Trophoblast cell (in vitro differentiated cells and primary cell): ENCODE measurements around the gene BTLA.

Experiments
- DNase-seq, 2 donors: peaks; one replicate each; pipeline ENCODE4 v3.0.0-alpha.2; 2016
- H2AFZ ChIP-seq: 2 replicates; pipeline ENCODE4 v1.6.1; 2013; ENCODE audit warnings: low read length, moderate library complexity, mild to moderate bottlenecking; ENCODE audit not compliant: insufficient read depth, poor library complexity
- H2AK5ac ChIP-seq: 2 replicates; pipeline ENCODE4 v1.6.1; 2013; ENCODE audit warnings: mild to moderate bottlenecking, low read length
- H2BK120ac ChIP-seq: 2 replicates; pipeline ENCODE4 v1.6.1; 2013; ENCODE audit warnings: low read length, mild to moderate bottlenecking, moderate library complexity; ENCODE audit not compliant: insufficient read depth, poor library complexity
- H2BK12ac ChIP-seq: 2 replicates; pipeline ENCODE4 v1.6.1; 2013; ENCODE audit warnings: mild to moderate bottlenecking, low read length, moderate library complexity
- H2BK5ac ChIP-seq: 2 replicates; pipeline ENCODE4 v1.6.1; 2013; ENCODE audit warnings: low read length, low read depth, moderate library complexity, mild to moderate bottlenecking; ENCODE audit not compliant: poor library complexity
- H3K14ac ChIP-seq: 2 replicates; pipeline ENCODE4 v1.6.1; 2013; ENCODE audit warnings: mild to moderate bottlenecking, low read length
- H3K18ac ChIP-seq: 2 replicates; pipeline ENCODE4 v1.6.1; 2013; ENCODE audit warnings: mild to moderate bottlenecking, low read length
- H3K23ac ChIP-seq: 2 replicates; pipeline ENCODE4 v1.6.1; 2013; ENCODE audit warnings: low read length
- H3K27ac ChIP-seq: 2 replicates; pipeline ENCODE4 v1.5.1; 2013; ENCODE audit warnings: low read depth, mild to moderate bottlenecking, inconsistent platforms, low read length, moderate library complexity
- H3K27me3 ChIP-seq: 2 replicates; pipeline ENCODE4 v1.6.1; 2013; ENCODE audit warnings: inconsistent platforms, mild to moderate bottlenecking, low read length, moderate library complexity; ENCODE audit not compliant: insufficient read depth
- H3K36me3 ChIP-seq, 2 experiments: 1 replicate in 1 of 2; 2 replicates in 1 of 2; pipeline ENCODE4 v1.6.1; 2013; ENCODE audit warnings: low read length in 2 of 2, mild to moderate bottlenecking in 2 of 2, moderate library complexity in 1 of 2; ENCODE audit not compliant: insufficient read depth in 2 of 2, control insufficient read depth in 1 of 2
- H3K4ac ChIP-seq: 2 replicates; pipeline ENCODE4 v1.6.1; 2013; ENCODE audit warnings: low read depth, mild to moderate bottlenecking, low read length, moderate library complexity
- H3K4me1 ChIP-seq, 2 experiments: 1 replicate in 1 of 2; 2 replicates in 1 of 2; pipeline ENCODE4 v1.6.1; 2013; ENCODE audit warnings: low read length in 2 of 2, mild to moderate bottlenecking in 2 of 2, moderate library complexity in 1 of 2; ENCODE audit not compliant: insufficient read depth in 2 of 2, control insufficient read depth in 1 of 2
- H3K4me2 ChIP-seq: 2 replicates; pipeline ENCODE4 v1.6.1; 2013; ENCODE audit warnings: inconsistent platforms, mild to moderate bottlenecking, low read length, moderate library complexity
- H3K4me3 ChIP-seq: 2 replicates; pipeline ENCODE4 v1.5.1; 2013; ENCODE audit warnings: mild to moderate bottlenecking, low read depth, low read length, inconsistent platforms
- H3K79me1 ChIP-seq: one replicate; pipeline ENCODE4 v1.6.1; 2013; ENCODE audit warnings: low read length
- H3K79me2 ChIP-seq: 2 replicates; pipeline ENCODE4 v1.6.1; 2013; ENCODE audit warnings: low read length, mild to moderate bottlenecking; ENCODE audit not compliant: control insufficient read depth, insufficient read depth, poor library complexity
- H3K9ac ChIP-seq: 2 replicates; pipeline ENCODE4 v1.6.1; 2013; ENCODE audit warnings: mild to moderate bottlenecking, low read length
- H3K9me3 ChIP-seq: 2 replicates; pipeline ENCODE4 v1.6.1; 2013; ENCODE audit warnings: low read depth, mild to moderate bottlenecking, control low read depth, inconsistent platforms, low read length; ENCODE audit not compliant: insufficient read depth
- H4K12ac ChIP-seq: 2 replicates; pipeline ENCODE4 v1.6.1; 2013; ENCODE audit warnings: low read depth, mild to moderate bottlenecking, low read length, moderate library complexity
- H4K8ac ChIP-seq: 2 replicates; pipeline ENCODE4 v1.6.1; 2013; ENCODE audit warnings: low read depth, mild to moderate bottlenecking, low read length, moderate library complexity
- H4K91ac ChIP-seq: one replicate; pipeline ENCODE4 v1.6.1; 2013; ENCODE audit warnings: low read depth, mild to moderate bottlenecking, low read length, moderate library complexity
- WGBS: extraction: QIAGEN DNeasy Blood & Tissue Kit; methylation state at CpG from one replicate; pipeline ENCODE4 v1.1.7; 2013; ENCODE audit warnings: missing lambda C conversion rate; ENCODE audit not compliant: insufficient read length, insufficient coverage; ENCODE audit errors: extremely low coverage; 5-methylcytosine and 5-hydroxymethylcytosine counted together

Gene BTLA

DNA sequence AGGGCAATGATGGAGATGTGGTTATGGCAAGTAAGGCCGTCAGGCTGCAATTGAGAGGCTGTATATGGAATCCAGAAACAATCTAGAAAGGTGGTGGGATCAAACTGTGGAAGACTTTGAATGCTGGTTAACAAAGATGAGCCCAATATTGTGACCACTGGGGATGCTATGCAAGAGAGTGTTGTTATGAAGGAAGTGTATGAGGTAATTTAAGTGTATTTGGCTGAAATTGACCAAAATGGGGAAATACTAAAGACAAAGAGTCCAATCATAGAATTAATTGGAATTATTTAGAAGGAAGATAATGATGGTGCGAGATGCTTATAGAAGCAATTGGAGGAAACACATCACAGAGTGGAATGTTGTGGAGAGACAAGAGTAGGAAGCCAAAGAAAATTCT, 24.5 kb downstream of the BTLA start:
- Histone ChIP-seq H3K14ac (no peak overlapping the region), H3K36me3 (no peaks in the 10 kb centered on the region), H4K12ac (no peak overlapping the region), H2BK12ac (no peak overlapping the region), H3K4me2 (no peak overlapping the region), H3K23ac (no peak overlapping the region), H3K4me3 (no peak overlapping the region), H3K9me3 (no peaks in the 10 kb centered on the region), H3K27ac (no peak overlapping the region), H2BK5ac (no peak overlapping the region), H3K27me3 (no peaks in the 10 kb centered on the region), H2BK120ac (no peak overlapping the region), H3K79me2 (no peaks in the 10 kb centered on the region), H2AK5ac (no peak overlapping the region), H3K4me1 (no peaks in the 10 kb centered on the region), H2AFZ (no peak overlapping the region), H3K4ac (no peak overlapping the region), H3K18ac (no peak overlapping the region), H3K79me1 (no peaks in the 10 kb centered on the region), H4K91ac (no peak overlapping the region), H3K9ac (no peak overlapping the region), H4K8ac (no peak overlapping the region)
- DNase-seq: no peak
- no CpG with 5 or more reads among the region's 2 CpGs for WGBS

DNA sequence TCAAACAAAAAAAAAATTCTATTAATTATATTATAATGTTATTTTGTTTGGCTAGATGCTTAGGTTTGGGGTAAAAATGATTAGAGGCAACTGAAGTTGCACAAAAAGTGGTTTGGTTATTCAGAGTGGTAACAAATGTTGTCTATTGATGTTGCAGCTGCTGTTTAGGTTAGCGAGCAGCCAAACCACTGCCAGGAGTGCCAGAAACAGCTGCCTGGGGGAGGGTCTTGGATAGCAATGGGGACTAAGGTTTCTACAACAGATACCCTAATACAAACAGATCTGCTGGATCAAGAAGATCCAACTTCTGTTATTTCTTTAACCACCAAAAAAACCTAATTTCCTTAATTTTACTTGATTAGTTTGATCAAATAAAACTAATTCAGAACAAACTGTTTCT, 26.6 kb downstream of the BTLA start:
- no peak overlapping the region for H4K91ac ChIP-seq
- H2AK5ac ChIP-seq: no peak overlapping the region
- H3K4me1 ChIP-seq: no peaks in the 10 kb centered on the region
- no peak overlapping the region for H3K4me2 ChIP-seq
- no peaks in the 10 kb centered on the region for H3K79me1 ChIP-seq
- H3K4ac ChIP-seq: no peak overlapping the region
- no peak overlapping the region for H3K27ac ChIP-seq
- no peak overlapping the region for H3K4me3 ChIP-seq
- no peak overlapping the region for H2BK5ac ChIP-seq
- WGBS: no CpG with 5 or more reads among the region's 1 CpG
- H3K36me3 ChIP-seq: no peaks in the 10 kb centered on the region
- no peak overlapping the region for H2BK120ac ChIP-seq
- no peak overlapping the region for H4K8ac ChIP-seq
- no peak overlapping the region for H3K18ac ChIP-seq
- DNase-seq: no peak
- no peak overlapping the region for H3K14ac ChIP-seq
- H3K27me3 ChIP-seq: no peaks in the 10 kb centered on the region
- no peak overlapping the region for H3K9ac ChIP-seq
- no peak overlapping the region for H2AFZ ChIP-seq
- H3K79me2 ChIP-seq: no peaks in the 10 kb centered on the region
- H2BK12ac ChIP-seq: no peak overlapping the region
- H3K9me3 ChIP-seq: no peaks in the 10 kb centered on the region
- H4K12ac ChIP-seq: no peak overlapping the region
- H3K23ac ChIP-seq: no peak overlapping the region

DNA sequence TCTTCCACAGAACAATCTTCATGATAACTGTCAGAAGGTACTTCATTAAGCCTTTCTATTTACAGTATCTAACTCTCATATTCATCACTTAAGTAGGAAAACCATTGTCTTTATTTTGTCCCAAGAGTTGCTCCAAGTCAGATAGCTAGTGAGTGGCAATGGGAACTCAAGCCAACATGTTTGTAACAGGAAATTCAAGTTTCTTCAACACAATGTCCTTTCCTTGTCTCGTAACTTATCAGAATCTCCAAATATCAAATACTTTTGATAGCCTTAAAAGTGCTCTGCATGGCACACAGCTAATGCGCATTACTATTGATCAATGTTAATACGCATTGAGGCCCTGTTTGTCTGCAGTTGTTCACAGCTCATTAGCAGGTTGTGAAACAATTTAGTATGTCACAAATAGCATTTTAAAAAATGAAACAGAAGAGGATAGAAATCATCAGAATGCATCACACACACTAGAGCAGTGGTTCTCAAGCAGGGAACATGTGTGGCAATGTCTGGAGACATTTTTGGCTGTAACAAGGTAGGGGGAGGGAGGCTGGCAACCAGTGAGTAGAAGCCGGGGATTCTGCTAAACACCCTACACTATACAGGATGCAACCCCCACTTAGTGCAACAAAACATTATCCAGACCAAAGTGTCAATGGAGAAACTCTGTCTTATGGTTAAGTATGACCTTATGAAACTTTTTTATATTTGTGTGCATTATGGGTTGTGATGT, 27.5 kb downstream of the BTLA start:
- Histone ChIP-seq H4K91ac (no peak overlapping the region), H3K14ac (no peak overlapping the region), H3K9ac (no peak overlapping the region), H3K23ac (no peak overlapping the region), H2AK5ac (no peak overlapping the region), H3K27me3 (no peaks in the 10 kb centered on the region), H4K8ac (no peak overlapping the region), H3K4me1 (no peaks in the 10 kb centered on the region), H3K18ac (no peak overlapping the region), H3K79me2 (no peaks in the 10 kb centered on the region), H3K27ac (no peak overlapping the region), H2BK12ac (no peak overlapping the region), H3K36me3 (no peaks in the 10 kb centered on the region), H3K79me1 (no peaks in the 10 kb centered on the region), H3K4me2 (no peak overlapping the region), H4K12ac (no peak overlapping the region), H3K4me3 (no peak overlapping the region), H2BK5ac (no peak overlapping the region), H2BK120ac (no peak overlapping the region), H2AFZ (no peak overlapping the region), H3K9me3 (no peaks in the 10 kb centered on the region), H3K4ac (no peak overlapping the region)
- DNase-seq: peak in 1 of 2 donors; percentile 17
- WGBS: no CpG with 5 or more reads among the region's 4 CpGs

GRCh38 chr3:112470788-112471187, 28.5 kb downstream of the BTLA start:
- no CpG with 5 or more reads among the region's 4 CpGs for WGBS
- H3K36me3 ChIP-seq: no peaks in the 10 kb centered on the region

More at GRCh38 chr3:112470788-112471187, 28.5 kb downstream of the BTLA start:
- Histone ChIP-seq H3K9me3 (no peaks in the 10 kb centered on the region), H3K27me3 (no peaks in the 10 kb centered on the region), H2BK12ac (no peak overlapping the region), H4K8ac (no peak overlapping the region), H2AFZ (no peak overlapping the region), H2BK5ac (no peak overlapping the region), H3K4me3 (no peak overlapping the region), H3K18ac (no peak overlapping the region), H3K4me2 (no peak overlapping the region), H3K14ac (no peak overlapping the region), H4K12ac (no peak overlapping the region), H3K23ac (no peak overlapping the region), H2BK120ac (no peak overlapping the region), H3K4ac (no peak overlapping the region), H3K79me2 (no peaks in the 10 kb centered on the region), H3K4me1 (no peaks in the 10 kb centered on the region), H3K79me1 (no peaks in the 10 kb centered on the region), H3K27ac (no peak overlapping the region), H3K9ac (no peak overlapping the region), H2AK5ac (no peak overlapping the region), H4K91ac (no peak overlapping the region)
- DNase-seq: peak; percentile 28 to 68
